HG02943 (cell line): ENCODE data around the gene WDPCP.
"Not testable (repeated sequence)": the region's sequence is repeated elsewhere in the genome, so short reads cannot be mapped to it uniquely, and the experiment has no call there.

Source experiments
- ATAC-seq: cut with Tn5 transposase; IDR thresholded peaks from one replicate; pipeline ENCODE4 v1.9.1; 2021; ENCODE audit warnings: mild to moderate bottlenecking, low read depth, moderate library complexity; ENCODE audit not compliant: unreplicated experiment

Gene WDPCP

DNA sequence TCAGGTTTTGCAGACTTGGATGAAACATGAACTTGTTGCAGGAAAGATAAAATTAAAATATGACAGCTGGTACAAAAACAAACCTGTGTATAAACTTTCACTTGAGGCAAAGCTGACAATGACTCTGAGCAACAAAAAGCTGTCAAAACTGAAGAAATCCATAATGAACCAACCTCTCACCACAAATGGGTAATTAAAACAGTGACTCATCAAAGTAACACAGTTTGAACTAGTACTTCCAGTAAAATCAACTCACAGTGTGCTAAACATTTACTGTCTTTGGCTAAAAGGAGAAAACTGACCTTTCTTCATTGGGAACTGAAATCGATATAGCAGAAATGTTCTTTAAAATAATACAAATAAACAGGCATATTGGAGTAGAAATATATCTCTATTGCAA, 209.7 kb downstream of the WDPCP start:
- no peak for ATAC-seq

- no peak for ATAC-seq
Observed at GRCh38 chr2:63374341-63374740, 213.9 kb downstream of the WDPCP start.

DNA sequence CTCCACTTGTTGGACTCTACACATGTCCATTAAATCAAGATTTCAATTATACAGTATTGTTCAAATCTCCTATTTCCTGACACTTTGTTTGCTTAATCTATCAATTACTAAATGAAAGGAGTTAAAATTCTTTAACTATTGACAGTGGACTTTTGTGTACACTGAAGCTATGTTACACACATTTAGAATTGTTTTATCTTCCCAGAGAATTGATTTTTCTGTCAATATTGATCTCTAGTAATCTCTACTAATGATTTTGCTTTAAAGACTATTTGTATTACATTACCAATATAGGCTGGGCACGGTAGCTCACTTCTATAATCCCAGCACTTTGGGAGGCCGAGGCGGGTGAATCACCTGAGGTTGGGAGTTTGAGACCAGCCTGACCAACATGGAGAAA, 215.7 kb downstream of the WDPCP start:
- ATAC-seq = no peak

- ATAC-seq = no peak
Observed at GRCh38 chr2:63369146-63369545, 219.1 kb downstream of the WDPCP start.

DNA sequence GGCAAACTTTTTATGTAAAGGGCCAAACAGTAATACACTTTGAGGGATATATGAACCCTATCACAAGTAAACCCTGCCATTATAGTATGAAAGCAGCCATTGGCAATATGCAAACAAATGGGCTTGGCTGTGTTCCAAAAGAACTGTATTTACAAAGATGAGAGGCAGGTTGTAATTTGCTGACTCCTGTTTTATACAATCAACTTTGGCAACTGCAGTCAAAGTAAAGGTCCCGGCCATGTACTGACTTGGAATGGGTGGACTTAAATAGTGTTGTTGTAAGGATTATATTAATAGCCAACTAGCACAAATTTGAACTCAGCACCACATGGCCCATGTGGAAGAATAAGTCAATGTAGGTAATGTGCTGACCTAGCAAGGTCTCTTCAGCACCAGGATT, 223.4 kb downstream of the WDPCP start:
- ATAC-seq = no peak

DNA sequence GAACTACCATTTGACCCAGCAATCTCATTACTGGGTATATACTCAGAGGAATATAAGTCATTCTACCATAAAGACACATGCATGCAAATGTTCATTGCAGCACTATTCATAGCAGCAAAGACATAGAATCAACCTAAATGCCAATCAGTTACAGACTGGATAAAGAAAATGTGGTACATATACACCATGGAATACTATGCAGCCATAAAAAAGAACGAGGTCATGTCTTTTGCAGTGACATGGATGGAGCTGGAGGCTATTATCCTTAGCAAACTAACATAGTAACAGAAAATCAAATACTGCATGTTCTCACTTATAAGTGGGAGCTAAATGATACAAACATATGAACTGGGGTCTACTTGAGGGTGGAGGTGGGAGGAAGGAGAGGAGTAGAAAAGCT, 230.6 kb downstream of the WDPCP start:
- ATAC-seq = not testable (repeated sequence)

DNA sequence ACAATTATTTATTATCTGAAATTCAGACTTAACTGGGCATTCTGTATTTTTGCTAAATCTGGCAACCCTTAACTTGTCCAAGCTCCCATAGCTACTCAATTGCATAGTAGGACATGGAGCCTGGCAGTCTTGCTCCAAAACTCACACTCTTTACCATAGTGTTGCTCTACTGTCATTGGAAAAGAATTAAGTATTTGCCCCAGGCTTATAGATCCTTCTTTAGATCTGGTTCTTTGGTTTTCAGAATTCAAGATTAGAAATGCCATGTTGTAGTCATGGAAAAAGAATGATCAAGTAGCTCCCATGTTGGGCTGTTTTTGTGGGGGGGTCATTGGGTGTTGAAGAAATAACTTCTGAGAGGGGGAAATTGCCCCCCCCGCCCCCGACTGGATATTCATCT, 240.9 kb downstream of the WDPCP start:
- no peak for ATAC-seq

DNA sequence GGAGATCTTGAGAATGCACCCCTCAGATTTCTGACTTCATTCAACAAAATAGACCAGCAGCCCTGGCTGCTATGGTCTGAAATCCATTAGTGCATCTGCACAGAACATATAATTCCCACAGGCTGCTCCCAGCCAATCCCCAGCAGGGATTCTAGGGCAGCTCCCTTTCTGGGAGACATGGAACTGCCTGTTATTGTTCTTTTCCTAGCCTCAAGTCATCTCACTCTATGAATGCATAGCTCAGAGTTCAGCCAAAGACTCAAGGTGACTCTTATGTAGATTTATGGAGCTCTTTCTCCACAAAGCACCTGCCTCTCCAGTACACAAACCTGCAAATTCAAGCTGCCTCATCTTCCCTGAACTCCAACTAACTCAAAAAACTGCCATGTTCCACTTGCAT, 241.9 kb downstream of the WDPCP start:
- ATAC-seq = no peak

- no peak for ATAC-seq
Observed at GRCh38 chr2:63345285-63345633, 243.0 kb downstream of the WDPCP start.

GRCh38 chr2:63344575-63345284, 243.5 kb downstream of the WDPCP start:
- no peak for ATAC-seq

GRCh38 chr2:63343397-63344109, 244.7 kb downstream of the WDPCP start:
- no peak for ATAC-seq

GRCh38 chr2:63340443-63340842, 247.8 kb downstream of the WDPCP start:
- no peak for ATAC-seq

DNA sequence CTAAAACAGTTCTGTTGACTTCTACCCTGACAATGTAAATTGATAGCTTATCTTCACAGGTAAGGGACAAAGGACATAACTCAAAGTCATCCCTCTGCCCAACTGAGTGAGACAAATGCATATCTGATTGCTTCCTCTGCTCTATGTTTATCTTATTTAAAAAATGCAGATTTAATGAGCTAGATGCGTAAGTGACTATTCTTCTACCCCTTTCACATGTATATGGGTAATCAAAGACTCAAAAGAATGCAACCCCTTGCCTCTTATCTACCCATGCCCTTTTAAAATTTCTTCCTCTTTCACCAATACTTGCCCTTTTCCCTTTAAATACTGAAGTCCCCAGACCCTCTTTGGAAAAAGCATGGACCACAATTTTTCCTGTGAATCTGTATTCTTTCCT, 253.4 kb downstream of the WDPCP start:
- ATAC-seq = no peak

DNA sequence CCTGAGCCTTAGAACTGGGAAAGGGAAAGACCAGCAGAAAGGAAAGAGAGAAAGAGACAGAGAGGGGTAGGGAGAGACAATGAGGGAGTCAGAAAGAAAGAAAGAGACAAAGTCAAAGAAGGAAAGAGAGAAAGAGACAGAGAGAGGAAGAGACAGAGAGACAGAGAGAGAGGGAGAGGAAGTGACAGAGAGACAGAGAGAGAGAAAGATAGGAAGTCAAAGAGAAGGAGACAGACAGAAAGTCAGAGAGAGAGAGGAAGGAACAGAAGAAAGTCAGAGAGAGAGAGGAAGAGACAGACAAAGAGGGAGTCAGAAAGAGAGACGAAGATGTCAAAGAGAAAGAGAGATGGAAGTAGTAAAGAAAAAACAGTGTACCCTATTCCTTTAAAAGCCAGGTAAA, 261.8 kb downstream of the WDPCP start:
- ATAC-seq = no peak

DNA sequence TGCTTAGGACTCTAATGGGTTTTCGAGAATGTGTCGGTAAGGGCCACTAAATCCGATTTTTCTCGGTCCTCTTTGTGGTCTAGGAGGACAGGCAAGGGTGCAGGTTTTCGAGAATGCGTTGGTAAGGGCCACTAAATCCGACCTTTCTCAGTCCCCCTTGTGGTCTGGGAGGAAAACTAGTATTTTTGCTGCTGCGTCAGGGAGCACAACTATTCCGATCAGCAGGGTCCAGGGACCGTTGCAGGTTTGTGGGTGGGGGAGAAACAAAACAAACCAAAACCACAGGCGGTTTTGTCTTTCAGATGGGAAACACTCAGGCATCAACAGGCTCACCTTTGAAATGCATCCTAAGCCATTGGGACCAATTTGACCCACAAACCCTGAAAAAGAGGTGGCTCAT, 264.6 kb downstream of the WDPCP start:
- ATAC-seq = not testable (repeated sequence)

- ATAC-seq = not testable (repeated sequence)
Observed at GRCh38 chr2:63321973-63322372, 266.3 kb downstream of the WDPCP start.

DNA sequence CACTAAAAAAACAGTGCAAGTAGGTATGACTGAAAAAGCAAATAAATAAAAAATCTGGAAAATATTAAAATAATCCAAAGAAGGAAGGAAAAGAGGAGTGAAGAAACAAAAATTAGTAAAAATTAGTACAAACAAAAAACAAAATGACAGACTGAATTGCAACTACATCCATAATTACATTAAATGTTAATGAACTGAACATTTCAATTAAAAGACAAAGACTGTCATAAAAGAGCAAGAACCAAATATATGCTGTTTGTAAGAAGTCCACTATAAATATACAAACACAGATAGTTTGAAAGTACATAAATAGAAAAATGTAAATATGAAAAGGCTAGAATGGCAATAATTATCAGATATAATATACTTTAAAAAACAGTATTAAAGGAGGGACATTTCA, 267.6 kb downstream of the WDPCP start:
- ATAC-seq = no peak

- ATAC-seq = no peak
Observed at GRCh38 chr2:63310614-63311013, 277.7 kb downstream of the WDPCP start.

DNA sequence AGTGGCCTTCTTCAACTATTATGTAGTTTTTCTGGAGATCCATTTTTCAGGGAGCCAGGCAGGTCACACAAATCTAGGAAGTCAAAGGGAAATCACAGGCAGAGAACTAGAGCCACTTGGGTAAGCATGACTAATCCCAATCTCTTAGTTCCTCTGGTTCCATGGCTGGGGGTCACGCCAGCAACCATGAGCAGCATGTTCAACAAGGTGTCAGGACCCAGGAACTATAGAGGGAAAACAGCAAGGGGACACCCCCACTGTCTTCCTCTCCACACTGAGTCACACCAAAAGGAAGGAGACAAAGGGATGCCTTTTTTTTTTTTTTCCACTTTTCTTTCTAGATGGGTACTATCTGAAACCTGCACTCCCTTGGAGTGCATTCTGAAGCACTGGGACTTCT, 286.8 kb downstream of the WDPCP start:
- no peak for ATAC-seq

- ATAC-seq = no peak
Observed at GRCh38 chr2:63300835-63301234, 287.4 kb downstream of the WDPCP start.

DNA sequence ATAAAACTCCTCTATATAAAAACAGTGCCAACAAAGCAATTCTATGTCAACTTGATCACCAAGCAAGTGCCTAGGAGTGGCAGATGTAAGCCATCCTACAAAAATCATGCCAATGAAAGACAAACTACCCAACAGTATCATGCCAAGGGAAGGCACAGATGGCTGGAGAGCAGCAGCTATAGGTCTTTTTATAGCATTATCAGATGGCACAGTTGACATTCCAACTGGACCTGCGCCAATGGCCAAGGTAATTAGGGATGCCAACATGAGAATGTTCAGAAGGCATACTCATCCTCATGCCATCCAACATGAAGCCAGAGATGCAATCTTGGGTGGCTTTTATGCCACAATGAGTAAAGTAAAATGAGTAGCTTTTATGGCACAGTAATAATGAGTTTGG, 300.3 kb downstream of the WDPCP start:
- ATAC-seq = no peak

- not testable (repeated sequence) for ATAC-seq
Observed at GRCh38 chr2:63286520-63286919, 301.8 kb downstream of the WDPCP start.
